Frontal cortex (tissue), 4 donors: ENCODE results near the gene RP2. TPM values are rescaled to one million over a fixed set of nuclear protein-coding genes. Genes with fewer than 3 reads are reported as not detected.

Experiments used
- DNase-seq, 2 donors: peaks; one replicate each; pipeline ENCODE4 v3.0.0; 2012; ENCODE audit warnings: low spot score in 2 of 2
- FAIRE-seq: peaks from 2 replicates; lab custom pipeline; 2012; peaks lifted over from hg19 to GRCh38; lab: Jason Lieb, UNC
- total RNA-seq: library from RNA; depleted of rRNA; stranded (reverse); fragments of >200 nt; gene quantifications from one replicate; pipeline ENCODE4 v1.2.3, GENCODE V29; 2014
- donor health status: control.
- donor health status: control.
- donor health status: control.

The RP2 gene
- total RNA-seq, 1 donor from 2014 or later: 20.8 TPM

- FAIRE-seq: no peak
- peak; percentile 40 to 60 for DNase-seq
Measured at GRCh38 chrX:46912603-46913491, 76.0 kb downstream of the RP2 start.

- peak in 1 of 2 donors; percentile 23 for DNase-seq
- FAIRE-seq: no peak
Measured at GRCh38 chrX:46913667-46914066, 76.8 kb downstream of the RP2 start.

- DNase-seq: no peak
- no peak for FAIRE-seq
Measured at GRCh38 chrX:46916273-46916672, 79.4 kb downstream of the RP2 start.

- DNase-seq: no peak
- FAIRE-seq: no peak
Measured at GRCh38 chrX:46917622-46918021, 80.8 kb downstream of the RP2 start.

- no peak for DNase-seq
- no peak for FAIRE-seq
Measured at GRCh38 chrX:46918434-46918833, 81.6 kb downstream of the RP2 start.

- DNase-seq: no peak
- no peak for FAIRE-seq
Measured at GRCh38 chrX:46920235-46920634, 83.4 kb downstream of the RP2 start.

- no peak for DNase-seq
- no peak for FAIRE-seq
Measured at GRCh38 chrX:46922611-46923010, 85.8 kb downstream of the RP2 start.

- FAIRE-seq (no peak), DNase-seq (no peak)
Measured at GRCh38 chrX:46927718-46928117, 90.9 kb downstream of the RP2 start.

- DNase-seq (no peak), FAIRE-seq (no peak)
Measured at GRCh38 chrX:46929439-46930261, 92.8 kb downstream of the RP2 start.

Other genes with a start within 250 kb of the RP2 start
- 30.6 TPM for gene SLC9A7, start 77.9 kb upstream of the RP2 start, total RNA-seq
- 10.2 TPM for gene JADE3, start 75.4 kb downstream of the RP2 start, total RNA-seq
- 2.9 TPM for gene RGN, start 241.4 kb downstream of the RP2 start, total RNA-seq